HG03280 (cell line): Measurements from ENCODE around the gene DRC3.

ENCODE experiments used
- ATAC-seq: cut with Tn5 transposase; IDR thresholded peaks from one replicate; pipeline ENCODE4 v1.9.1; 2021; ENCODE audit warnings: mild to moderate bottlenecking, moderate library complexity; ENCODE audit not compliant: unreplicated experiment

DRC3 gene

DNA sequence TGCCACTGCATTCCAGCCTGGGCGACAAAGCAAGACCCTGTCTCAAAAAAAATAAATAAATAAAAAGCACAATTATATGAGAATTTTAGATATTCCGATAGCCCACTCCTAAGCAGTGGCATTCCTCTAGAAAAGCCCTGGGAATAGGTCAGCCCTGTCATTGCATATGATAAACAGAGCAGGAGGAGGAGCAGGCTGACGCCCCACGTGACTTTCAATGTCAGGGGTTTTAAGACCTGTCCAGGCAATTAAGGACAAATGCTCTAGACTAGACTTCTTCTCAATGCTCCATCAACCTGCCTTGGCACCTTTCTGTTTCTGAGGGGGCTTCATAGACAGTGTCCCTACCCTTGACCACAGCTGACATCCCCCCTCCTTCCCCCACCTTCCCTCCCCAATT lies 8.0 kb upstream of the DRC3 start:
- ATAC-seq, result no peak

- no peak for ATAC-seq
Observed at GRCh38 chr17:17965152-17965721, 7.4 kb upstream of the DRC3 start.

DNA sequence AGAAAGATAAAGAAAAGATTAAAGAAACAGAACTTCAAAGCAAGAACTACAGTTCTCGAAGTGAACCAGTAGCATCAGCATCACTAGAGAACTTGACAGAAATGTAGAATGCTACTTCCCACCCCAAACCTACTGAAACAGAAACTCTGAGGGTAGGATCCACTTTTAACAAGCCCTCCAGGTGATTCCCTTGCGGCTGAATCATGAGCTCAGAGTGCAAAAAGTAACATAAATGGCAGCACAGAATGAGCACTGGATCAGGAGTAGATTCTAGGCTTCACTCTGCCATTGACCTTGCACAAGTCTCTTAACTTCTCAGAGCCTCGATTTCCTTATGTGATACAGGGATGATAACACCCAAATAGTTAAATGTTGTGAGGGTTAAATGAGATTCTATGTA lies 6.3 kb upstream of the DRC3 start:
- no peak for ATAC-seq

DNA sequence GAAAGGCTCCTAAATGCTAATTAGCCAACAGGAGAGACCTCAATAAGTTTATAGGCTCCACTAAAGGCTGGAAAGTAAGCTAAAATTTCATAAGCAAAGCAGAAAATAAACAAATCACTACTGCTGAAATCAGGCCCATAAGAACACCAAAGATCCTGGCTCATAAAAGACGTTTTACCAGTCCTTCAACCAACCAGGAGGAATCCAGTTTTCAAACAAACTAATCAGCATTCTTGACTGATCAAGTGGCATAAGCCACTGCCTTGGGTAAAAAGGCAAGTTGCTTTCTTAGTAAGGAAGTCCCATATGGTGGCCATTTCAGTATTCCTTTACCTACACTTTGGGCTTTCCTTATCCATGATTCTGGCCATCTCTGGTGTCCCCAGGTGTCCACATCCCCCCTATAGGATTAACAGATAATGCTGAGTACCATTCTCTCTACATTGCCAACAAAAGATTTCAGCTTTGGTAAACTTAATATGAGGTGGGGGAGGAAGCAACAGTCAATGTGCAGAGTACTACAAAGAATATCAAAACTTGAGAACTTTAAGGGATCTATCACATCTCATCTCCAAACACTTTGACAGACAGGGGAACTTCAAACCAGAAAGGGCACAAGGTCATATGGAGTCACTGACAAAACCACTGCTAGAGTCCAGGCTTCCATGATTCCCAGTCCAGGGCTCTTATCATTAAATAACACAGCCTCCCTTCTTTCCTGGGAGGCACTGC lies 1.8 kb upstream of the DRC3 start:
- ATAC-seq, result no peak

DNA sequence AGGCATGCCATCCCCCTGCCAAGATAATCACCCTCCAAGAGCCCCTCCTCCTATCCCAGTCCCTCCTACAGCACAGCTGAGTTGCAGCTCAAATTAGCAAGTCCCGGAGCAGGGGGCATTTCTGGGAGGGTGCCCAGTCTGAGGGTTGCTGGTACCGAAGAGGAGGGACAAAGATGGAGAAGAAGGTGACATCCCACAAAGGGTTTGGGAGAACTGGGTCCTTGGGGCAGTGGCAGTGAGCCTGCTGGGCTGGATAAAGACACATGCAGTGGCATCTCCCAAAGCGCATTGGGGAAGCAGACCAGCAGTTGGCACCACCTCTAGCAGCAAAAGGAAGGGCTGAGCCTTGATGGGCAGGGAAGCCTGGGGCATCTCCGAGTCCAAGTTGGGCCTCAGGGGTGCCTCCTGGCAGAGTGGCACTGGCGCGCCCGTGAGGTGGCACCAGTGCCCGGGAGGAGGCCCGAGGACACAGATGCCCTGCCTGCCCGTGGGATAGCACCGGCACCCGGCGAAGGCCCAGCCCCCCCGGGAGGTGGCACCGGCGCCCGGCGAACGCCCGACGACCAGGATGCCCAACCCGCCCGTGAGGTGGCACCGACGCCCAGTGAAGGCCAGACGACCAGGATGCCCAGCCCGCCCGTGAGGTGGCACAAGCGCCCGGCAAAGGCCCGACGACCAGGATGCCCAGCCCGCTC lies 1.1 kb upstream of the DRC3 start:
- no peak for ATAC-seq

GRCh38 chr17:17972952-17973254 lies 241 bp downstream of the DRC3 start:
- no peak for ATAC-seq

DNA sequence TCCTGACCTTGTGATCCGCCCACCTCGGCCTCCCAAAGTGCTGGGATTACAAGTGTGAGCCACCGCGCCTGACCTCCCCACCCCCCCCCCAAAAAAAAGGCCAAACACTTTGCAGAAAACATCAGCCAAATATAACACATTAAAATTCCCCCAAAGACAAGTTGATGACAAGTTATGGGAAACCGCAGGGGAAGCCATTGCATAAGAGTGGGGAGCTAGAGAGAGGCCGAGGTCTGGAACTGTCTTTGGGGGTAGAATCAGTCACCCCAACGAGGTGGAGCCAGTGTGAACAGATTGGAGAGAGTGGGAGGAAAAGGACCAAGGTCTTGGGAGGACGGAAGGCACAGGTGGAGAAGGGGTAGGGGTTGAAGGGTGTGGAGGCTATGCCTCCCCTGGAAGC lies 2.8 kb downstream of the DRC3 start:
- no peak for ATAC-seq

DNA sequence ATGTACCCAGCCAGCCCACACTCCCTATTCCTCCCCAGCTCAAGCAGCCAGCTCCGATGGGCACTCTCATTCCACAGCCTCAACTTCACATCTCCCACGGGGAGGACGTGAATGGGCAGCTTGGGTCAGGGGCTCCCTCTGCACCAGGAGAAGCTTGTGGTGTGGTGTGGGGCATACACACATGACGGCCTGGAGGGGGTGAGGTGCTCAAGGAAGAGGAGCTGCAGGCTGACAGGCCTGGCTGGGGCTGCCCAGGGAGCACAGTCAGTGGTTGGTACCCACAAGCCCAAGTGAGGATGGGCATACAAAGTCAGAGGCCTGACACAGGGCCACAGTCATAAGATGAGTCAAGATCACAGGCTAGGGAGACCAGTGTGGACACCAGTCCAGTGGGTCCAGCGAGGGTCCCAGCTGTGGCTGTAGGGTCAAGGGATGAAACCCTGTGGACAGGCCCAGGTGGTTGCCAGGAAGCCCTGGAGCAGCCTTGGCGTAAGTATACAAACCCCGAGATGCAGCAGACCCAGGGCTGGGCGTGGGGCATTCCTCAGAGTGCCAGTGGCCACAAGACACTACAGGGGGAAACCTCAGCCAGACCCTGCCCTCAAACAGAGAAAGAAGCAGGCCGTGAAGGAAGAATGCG lies 4.4 kb downstream of the DRC3 start:
- ATAC-seq, result no peak

- no peak for ATAC-seq
Observed at GRCh38 chr17:17978481-17979424, 6.1 kb downstream of the DRC3 start.

DNA sequence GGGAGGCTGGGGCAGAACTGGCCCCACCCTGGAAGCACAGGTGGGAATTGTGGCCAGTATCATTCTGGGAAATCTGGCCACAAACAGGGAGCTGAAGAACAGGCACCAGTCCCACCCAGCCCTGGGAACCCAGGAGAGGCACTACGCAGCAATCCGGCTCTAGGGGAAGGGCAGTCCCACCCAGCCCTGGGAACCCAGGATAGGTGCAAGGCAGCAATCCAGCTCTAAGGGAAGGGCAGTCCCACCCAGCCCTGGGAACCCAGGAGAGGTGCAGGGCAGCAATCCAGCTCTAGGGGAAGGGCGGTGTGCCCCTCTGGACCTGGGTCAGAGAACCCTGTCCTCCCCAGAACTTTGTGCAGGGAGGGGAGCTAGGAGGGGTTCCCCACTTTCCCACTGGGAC lies 7.1 kb downstream of the DRC3 start:
- no peak for ATAC-seq

DNA sequence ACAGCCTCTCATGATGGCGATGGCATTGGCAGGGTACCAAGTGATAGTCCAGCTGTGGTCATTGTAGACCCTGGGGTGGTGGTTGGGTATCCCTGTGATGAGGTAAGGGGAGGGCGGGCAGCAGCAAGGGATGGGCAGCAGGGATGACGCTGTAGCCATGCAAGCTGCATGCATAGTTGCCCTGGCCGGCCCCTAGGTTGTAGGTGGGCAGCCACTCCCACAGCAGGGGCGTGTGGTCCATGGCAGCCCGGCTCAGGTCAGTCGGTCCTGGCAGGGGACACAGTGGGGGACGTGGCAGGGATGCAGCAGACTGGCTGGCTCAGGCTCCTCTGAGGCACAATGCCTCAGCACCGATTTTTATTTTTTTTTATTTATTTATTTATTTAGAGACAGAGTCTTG lies 8.7 kb downstream of the DRC3 start:
- no peak for ATAC-seq

GRCh38 chr17:17982801-17983200 lies 10.1 kb downstream of the DRC3 start:
- no peak for ATAC-seq

DNA sequence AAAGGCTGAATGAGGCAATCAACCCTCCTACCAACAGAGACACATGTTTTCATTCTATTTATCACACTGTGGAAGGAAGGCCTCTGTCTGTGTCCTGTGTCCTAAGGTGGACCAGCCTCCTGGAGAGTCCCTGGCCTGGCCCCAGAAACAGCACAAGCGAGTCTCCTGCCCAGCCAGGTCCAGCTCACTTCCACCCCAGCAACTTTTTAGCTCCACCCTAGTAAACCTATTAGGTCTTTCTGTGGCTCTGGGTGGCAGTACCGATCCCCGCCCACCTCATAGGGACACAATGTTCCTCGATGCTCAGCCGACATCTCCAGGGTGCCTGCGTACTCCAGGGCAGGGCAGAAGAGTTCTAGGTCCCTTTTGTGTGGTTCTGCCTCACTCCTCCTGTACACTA lies 10.7 kb downstream of the DRC3 start:
- ATAC-seq, result no peak

DNA sequence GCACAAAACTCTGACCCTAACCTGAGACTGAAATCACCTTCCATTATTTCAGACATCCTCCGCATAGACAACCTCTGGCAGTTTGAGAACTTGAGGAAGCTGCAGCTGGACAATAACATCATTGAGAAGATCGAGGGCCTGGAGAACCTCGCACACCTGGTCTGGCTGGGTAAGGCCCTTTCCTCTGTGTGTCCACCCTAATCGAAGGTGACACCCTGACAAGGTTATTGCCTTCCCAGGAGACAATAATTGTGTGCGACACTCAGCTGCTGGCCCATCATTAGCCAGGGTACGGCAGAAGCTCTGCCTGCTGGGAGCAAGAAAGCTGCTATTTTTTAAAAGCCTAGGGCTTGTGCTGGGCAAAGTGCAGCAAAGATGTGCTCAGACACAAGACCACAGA lies 11.1 kb downstream of the DRC3 start:
- ATAC-seq, result no peak

DNA sequence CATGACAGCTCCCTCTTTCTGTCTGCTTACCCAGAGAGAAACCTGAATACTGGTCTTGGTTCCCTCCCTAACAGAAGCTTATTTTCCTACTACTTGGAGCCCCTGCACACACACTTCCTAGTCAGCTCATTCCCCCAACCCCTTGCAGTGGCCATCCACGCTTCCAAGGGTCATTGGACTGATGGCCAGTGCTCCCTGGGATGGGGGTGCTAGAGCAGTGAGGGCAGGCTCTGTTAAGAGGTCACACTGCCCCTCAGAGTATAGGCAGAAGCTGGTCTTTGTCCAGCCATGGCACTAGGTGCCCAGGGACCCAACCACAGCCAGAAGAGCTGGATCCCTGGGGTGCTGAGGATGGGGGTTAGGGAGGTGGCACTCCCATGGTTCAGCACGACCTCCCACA lies 12.5 kb downstream of the DRC3 start:
- ATAC-seq, result no peak

DNA sequence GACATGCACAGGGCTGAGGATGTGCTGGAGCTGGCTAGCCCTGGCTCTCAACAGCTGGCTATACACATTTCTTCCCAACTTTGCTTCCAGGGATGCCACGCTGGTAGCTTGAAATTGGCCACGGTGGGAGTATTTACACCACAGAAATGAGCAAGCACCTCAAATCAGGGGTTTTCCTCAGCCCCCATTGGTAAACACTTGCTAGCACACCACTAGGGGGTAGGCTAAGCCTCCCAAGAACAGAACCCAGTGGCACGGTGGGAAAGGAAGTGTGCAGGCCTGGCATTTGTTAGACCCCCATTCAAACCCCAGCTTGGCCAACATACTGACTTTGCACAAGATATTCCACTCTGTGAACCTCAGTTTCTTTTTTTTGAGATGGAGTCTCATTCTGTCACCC lies 12.9 kb downstream of the DRC3 start:
- no peak for ATAC-seq

DNA sequence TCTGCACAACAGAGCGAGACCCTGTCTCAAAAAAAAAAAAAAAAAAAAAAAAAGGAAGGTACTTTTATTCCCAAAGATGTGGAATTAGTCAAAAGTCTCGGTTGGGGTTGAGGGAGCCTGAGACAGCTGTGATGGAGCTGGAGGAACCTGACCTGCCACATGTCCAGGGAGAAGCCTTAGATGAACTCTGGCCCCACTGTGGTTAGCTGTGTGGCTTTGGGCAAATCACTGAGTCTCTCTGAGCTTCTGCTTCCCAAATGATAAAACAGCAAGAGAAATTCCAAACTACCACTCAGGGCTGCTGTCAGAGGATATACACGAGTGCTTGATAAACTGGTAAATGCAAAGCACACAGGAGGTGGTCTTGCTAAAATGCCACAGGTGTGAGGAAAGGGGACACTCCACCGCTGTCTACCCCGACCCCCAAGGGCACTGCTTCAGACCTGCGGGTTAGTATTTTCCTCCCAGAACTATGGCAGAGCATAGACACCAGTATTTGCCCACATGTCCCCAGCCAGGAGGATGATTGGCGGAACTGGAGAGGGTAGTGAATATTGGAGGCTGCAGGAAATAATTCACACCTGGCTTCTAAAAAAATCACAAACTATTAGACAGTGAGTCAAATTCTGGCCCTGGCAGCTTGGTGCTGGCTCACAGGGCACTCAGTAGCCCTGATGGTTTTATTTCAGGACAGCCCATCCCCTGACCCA lies 14.7 kb downstream of the DRC3 start:
- no peak for ATAC-seq

DNA sequence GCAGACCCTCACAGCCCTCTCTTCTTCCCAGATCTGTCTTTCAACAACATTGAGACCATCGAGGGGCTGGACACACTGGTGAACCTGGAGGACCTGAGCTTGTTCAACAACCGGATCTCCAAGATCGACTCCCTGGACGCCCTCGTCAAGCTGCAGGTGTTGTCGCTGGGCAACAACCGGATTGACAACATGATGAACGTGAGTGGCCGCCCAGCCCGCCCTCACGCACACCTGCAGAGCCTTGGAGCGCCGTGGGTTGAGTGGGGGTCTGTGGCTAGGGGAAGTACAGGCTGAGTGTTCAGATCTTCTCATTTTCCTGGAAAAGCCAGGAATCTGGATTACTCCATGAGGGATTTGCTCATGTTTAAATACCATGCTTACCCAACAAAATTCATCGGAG lies 15.2 kb downstream of the DRC3 start:
- ATAC-seq, result no peak

DNA sequence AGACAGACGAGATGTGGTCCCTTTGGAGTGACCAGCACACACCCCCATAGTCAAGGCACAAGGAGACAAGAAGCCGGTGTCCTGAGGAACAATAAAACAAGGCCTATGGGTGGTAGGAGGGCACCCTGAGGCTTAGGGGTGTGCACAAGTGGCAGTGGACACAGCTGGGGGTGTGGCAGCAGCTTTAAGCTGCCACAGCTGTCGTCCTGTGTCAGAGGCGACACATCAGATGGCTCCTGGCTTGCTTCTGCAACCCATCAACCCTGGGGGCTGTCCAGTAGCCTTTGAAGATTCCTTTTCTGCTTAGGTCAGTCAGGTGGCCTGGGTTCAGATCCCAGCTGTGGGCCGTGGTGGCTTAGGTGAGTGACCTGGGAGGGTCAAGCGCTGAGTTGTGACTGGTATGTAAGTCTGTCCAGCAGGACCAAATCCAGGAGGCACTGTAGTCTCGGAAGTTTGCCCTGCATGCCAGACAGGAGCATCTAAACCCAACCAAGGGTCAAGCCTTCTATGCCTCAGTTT lies 15.8 kb downstream of the DRC3 start:
- ATAC-seq, result no peak

DNA sequence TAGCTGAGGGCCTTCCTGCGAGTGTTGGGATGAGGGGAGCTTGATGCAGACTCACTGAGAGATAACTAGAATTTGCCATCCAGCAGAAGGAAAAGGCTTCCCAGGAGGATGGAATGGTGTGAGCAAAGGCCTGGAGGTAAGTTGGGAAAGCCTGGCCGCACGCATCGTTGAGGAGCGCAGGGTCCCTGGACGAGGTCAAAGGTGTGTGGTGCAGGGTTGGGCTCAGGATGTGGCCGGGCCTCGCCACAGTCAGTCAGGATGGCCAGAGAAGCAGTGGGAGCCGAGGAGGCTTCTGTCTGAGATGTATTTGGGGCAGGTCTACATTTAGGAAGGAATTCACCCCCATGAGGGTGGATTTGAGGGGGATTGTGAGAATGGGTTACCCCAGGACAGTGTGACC lies 16.4 kb downstream of the DRC3 start:
- ATAC-seq, result no peak
